GM12878 (cell line): ENCODE data around the gene TLE3. TPM values are rescaled to one million over a fixed set of nuclear protein-coding genes. Genes with fewer than 3 reads are reported as not detected.

Source experiments
- ATAC-seq: fragments of 200-7000 bp; cut with Tn5 transposase; 3 replicates; pipeline ENCODE4 v1.9.1; 2020; ENCODE audit warnings: mild to moderate bottlenecking, moderate library complexity
- BruUV-seq: library from RNA; stranded (reverse); fragments of 400-500 nt; replicated peaks from 2 replicates; lab custom pipeline; 2021; lab: Mats Ljungman, UMichigan
- CTCF ChIA-PET: fragments of 300-600 bp; sonication (Branson Sonifier 250); formaldehyde crosslinking; extraction: SDS; loops from one replicate; lab custom pipeline; 2021; ENCODE audit warnings: inconsistent platforms; lab: Yijun Ruan, JAX
- POLR2A ChIA-PET: fragments of 350-600 bp; formaldehyde crosslinking; extraction: SDS; loops from one replicate; lab custom pipeline; 2021; ENCODE audit warnings: inconsistent platforms; lab: Charles Lee
- RAD21 ChIA-PET: fragments of 300-600 bp; sonication (Branson Sonifier 250); formaldehyde crosslinking; loops from one replicate; lab custom pipeline; 2023; ENCODE audit warnings: antibody characterized with exemption; ENCODE audit not compliant: unreplicated experiment; lab: Charles Lee
- SMC1A ChIA-PET: fragments of 300-600 bp; sonication (Branson Sonifier 250); formaldehyde crosslinking; loops from one replicate; lab custom pipeline; 2023; ENCODE audit not compliant: unreplicated experiment, uncharacterized antibody; lab: Charles Lee
- DNase-seq: peaks from one replicate; pipeline ENCODE4 v3.0.0-alpha.2; 2011; ENCODE audit warnings: low read depth, low spot score
- FAIRE-seq: peaks from 3 replicates; lab custom pipeline; 2011; peaks lifted over from hg19 to GRCh38; lab: Jason Lieb, UNC
- H2AFZ ChIP-seq: 2 replicates; pipeline ENCODE4 v1.6.0; 2011; ENCODE audit warnings: low read depth, low read length, control low read depth; ENCODE audit not compliant: control insufficient read depth
- H3K27ac ChIP-seq: 2 replicates; pipeline ENCODE4 v1.5.1; 2011; ENCODE audit warnings: control low read depth; ENCODE audit not compliant: control insufficient read depth, insufficient read depth
- H3K27me3 ChIP-seq, 2 experiments: replicated peaks in 1 of 2; 2 replicates each; pipeline versions ENCODE4 v1.6.0 to v1.6.1; 2011; ENCODE audit warnings: low read length in 1 of 2; ENCODE audit not compliant: control insufficient read depth in 2 of 2, insufficient read depth in 2 of 2
- H3K36me3 ChIP-seq, 2 experiments: 2 replicates each; pipeline ENCODE4 v1.5.1; 2011; ENCODE audit warnings: low read length in 1 of 2; ENCODE audit not compliant: control insufficient read depth in 2 of 2, insufficient read depth in 2 of 2
- H3K4me1 ChIP-seq: 2 replicates; pipeline ENCODE4 v1.6.1; 2011; ENCODE audit warnings: mild to moderate bottlenecking, low read length, moderate library complexity, mixed read lengths; ENCODE audit not compliant: control insufficient read depth, insufficient read depth
- H3K4me2 ChIP-seq: 2 replicates; pipeline ENCODE4 v1.6.0; 2011; ENCODE audit warnings: control low read depth; ENCODE audit not compliant: control insufficient read depth, insufficient read depth
- H3K4me3 ChIP-seq: fragments of 200-600 bp; sonication (generic); 2 replicates; pipeline ENCODE4 v1.5.1; 2016
- H3K79me2 ChIP-seq: 2 replicates; pipeline ENCODE4 v1.6.0; 2011; ENCODE audit warnings: low read length; ENCODE audit not compliant: control insufficient read depth, insufficient read depth
- H3K9ac ChIP-seq: 2 replicates; pipeline ENCODE4 v1.8.0; 2011; ENCODE audit warnings: low read length, control low read depth, mixed read lengths; ENCODE audit not compliant: control insufficient read depth, insufficient read depth
- H3K9me3 ChIP-seq: replicated peaks from 3 replicates; pipeline ENCODE4 v1.5.1; 2011; ENCODE audit warnings: mild to moderate bottlenecking, low read length; ENCODE audit not compliant: control insufficient read depth, insufficient read depth
- H4K20me1 ChIP-seq: 2 replicates; pipeline ENCODE4 v1.6.0; 2011; ENCODE audit not compliant: control insufficient read depth, insufficient read depth
- CBX3 ChIP-seq: fragments of 200-600 bp; sonication (generic); IDR thresholded peaks from 2 replicates; pipeline ENCODE4 v1.6.1; 2016; ENCODE audit warnings: low read depth, borderline replicate concordance
- FOS ChIP-seq: IDR thresholded peaks from 3 replicates; pipeline ENCODE4 v1.6.1; 2011; ENCODE audit warnings: borderline replicate concordance; ENCODE audit not compliant: insufficient read length; ENCODE audit errors: extremely low read depth
- IKZF1 ChIP-seq: fragments of 450-650 bp; conservative IDR thresholded peaks from 2 replicates; pipeline ENCODE4 v1.6.1; 2017; ENCODE audit warnings: antibody characterized with exemption, mild to moderate bottlenecking
- MYB ChIP-seq: fragments of 150-350 bp; IDR thresholded peaks from 2 replicates; pipeline ENCODE4 v1.6.1; 2014; ENCODE audit warnings: mild to moderate bottlenecking, low read depth, low read length, borderline replicate concordance
- NFYA ChIP-seq: IDR thresholded peaks from 2 replicates; pipeline ENCODE4 v1.6.1; 2011; ENCODE audit warnings: low read depth, mild to moderate bottlenecking, low read length, improper control_type of control experiment, borderline replicate concordance
- RAD21 ChIP-seq: IDR thresholded peaks from 2 replicates; pipeline ENCODE4 v1.6.1; 2011; ENCODE audit warnings: mild to moderate bottlenecking, low read depth, low read length, moderate library complexity; ENCODE audit not compliant: insufficient read depth
- SIN3A ChIP-seq: IDR thresholded peaks from 2 replicates; pipeline ENCODE4 v1.6.1; 2012; ENCODE audit warnings: low read depth, low read length, improper control_type of control experiment
- TCF3 ChIP-seq: IDR thresholded peaks from 2 replicates; pipeline ENCODE4 v1.6.1; 2012; ENCODE audit warnings: low read depth, mild to moderate bottlenecking, low read length, borderline replicate concordance; ENCODE audit not compliant: insufficient read depth
- YBX1 ChIP-seq: fragments of 450-650 bp; IDR thresholded peaks from 2 replicates; pipeline ENCODE4 v1.6.1; 2016; ENCODE audit warnings: antibody characterized with exemption
- WGBS: methylation state at CpG from one replicate; pipeline ENCODE4 v1.1.6; 2016; ENCODE audit warnings: low lambda C conversion rate; ENCODE audit not compliant: insufficient replicate concordance, insufficient coverage; ENCODE audit errors: missing lambda C conversion rate; 5-methylcytosine and 5-hydroxymethylcytosine counted together
- in situ Hi-C: fragments of 300-500 bp; cut with MboI; formaldehyde crosslinking; loops from 9 replicates; pipeline ENCODE4 v1.14.3; 2018; ENCODE audit warnings: mixed read lengths
- intact Hi-C: fragments of 100-400 bp; cut with micrococcal nuclease; formaldehyde crosslinking; loops from one replicate; pipeline ENCODE4 v1.14.2; 2022; ENCODE audit not compliant: unreplicated experiment
- polyA plus RNA-seq, 11 experiments: library from polyadenylated mRNA; depleted of rRNA in 4 of 11; unstranded in 6 of 11; stranded (reverse) in 5 of 11; fragments of >200 nt; fragmentation: Nextera tagmentation in 4 of 11; fragmentation: Illumina TruSeq in 1 of 11; extraction: Ambion mirVana in 4 of 11; extraction: Trizol in 1 of 11; gene quantifications; 1 replicate in 1 of 11; 2 replicates in 10 of 11; pipeline versions ENCODE4 v1.2.1 to v1.2.3, GENCODE V29; 2011 to 2016; ENCODE audit warnings: inconsistent platforms in 2 of 11, missing spikeins in 2 of 11, low read depth in 1 of 11
- total RNA-seq, 4 experiments: library from RNA; depleted of rRNA in 3 of 4; stranded (reverse); fragments of >200 nt in 3 of 4; fragmentation: Illumina TruSeq in 1 of 4; extraction: Trizol in 1 of 4; gene quantifications; 2 replicates each; pipeline versions ENCODE4 v1.2.1 to v1.2.3, GENCODE V29; 2013 to 2021
- TF ChIP-seq, protein P1 (sequence below): IDR thresholded peaks from 2 replicates; pipeline ENCODE4 v1.6.1; 2011; ENCODE audit warnings: low read depth, mild to moderate bottlenecking, low read length, moderate library complexity, borderline replicate concordance; ENCODE audit errors: extremely low read depth
- TF ChIP-seq, protein P2 (sequence below): fragments of 450-650 bp; IDR thresholded peaks from 2 replicates; pipeline ENCODE4 v1.6.1; 2018; ENCODE audit warnings: mild to moderate bottlenecking, low read depth, moderate library complexity; ENCODE audit not compliant: partially characterized antibody
- TF ChIP-seq, protein P3 (sequence below): fragments of 450-650 bp; IDR thresholded peaks from 2 replicates; pipeline ENCODE4 v1.6.1; 2018; ENCODE audit warnings: borderline replicate concordance, mild to moderate bottlenecking; ENCODE audit not compliant: partially characterized antibody

The TLE3 gene
- total and polyA plus RNA-seq, 10 of the 15 experiments (the other 5 are each of a cell fraction or from before 2014, with no cell fraction given) = 1.2 to 65.5 (median 9.7) TPM

DNA sequence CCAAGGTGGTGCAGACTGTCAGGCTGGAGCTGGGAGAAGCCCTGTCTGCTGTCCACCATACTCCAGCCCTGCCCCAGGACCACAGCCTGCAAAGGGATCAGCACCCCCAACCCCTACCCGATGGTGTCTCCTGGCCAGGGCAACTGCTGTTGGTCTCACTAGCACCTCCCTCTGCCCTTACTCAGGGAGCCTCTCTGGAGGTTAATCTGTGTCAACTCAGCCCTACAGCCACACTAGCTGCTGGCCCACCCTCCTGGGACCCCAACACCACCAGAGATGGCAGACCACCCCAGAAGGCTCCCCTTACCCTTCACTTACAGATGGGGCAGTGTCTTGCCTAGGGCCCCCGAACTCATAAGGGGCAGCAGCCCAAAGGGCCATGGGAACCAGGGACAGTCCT is 65.2 kb downstream of the TLE3 start (continued):
- no peak for TF ChIP-seq NFYA

DNA sequence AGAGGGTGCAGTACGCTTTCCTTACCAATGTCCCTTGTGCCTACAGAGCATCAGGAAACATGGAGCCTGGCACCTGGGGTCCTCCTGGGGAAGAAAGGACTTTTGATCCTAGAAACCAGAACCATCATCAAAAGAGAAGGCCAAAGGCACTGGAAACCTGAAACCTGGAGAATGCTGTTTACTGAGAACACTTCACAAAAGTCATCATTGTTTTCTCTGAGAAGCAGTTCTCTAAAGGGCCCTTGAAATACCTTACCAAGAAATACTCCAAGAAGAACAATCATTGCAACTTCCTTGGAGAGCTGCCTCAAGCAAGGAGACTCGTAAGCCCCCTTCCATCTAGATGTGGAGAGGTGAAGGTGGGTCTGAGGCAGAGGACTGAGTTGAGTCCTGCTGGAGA is 66.0 kb downstream of the TLE3 start:
- Histone ChIP-seq H3K27me3 (no peaks in the 10 kb centered on the region; a peak in 1 of 4 replicates), H3K27ac (no peak overlapping the region), H3K4me1 (peaks cover 24% of the 10 kb centered on the region), H4K20me1 (no peaks in the 10 kb centered on the region), H3K4me2 (no peak overlapping the region), H3K9ac (no peak overlapping the region), H3K36me3 (no peaks in the 10 kb centered on the region), H3K9me3 (no peaks in the 10 kb centered on the region), H3K79me2 (no peaks in the 10 kb centered on the region), H3K4me3 (no peak overlapping the region), H2AFZ (no peak overlapping the region)
- WGBS = 82% methylated on average over 2 of the region's 2 CpGs
- ChIA-PET RAD21 (no interaction called here), SMC1A (interaction anchor here (1.0 kb wide), 1 partner anchor 8 kb away, joined by 3 read pairs; no protein-coding TSS in a partner anchor), POLR2A (no interaction called here), CTCF (no interaction called here)
- DNase-seq (no peak), FAIRE-seq (no peak), ATAC-seq (no peak)
- intact Hi-C loops = no loop called here
- no TSS peak for BruUV-seq
- in situ Hi-C loops = no loop called here
- TF ChIP-seq IKZF1 = no peak
- TF ChIP-seq, protein P1, sequence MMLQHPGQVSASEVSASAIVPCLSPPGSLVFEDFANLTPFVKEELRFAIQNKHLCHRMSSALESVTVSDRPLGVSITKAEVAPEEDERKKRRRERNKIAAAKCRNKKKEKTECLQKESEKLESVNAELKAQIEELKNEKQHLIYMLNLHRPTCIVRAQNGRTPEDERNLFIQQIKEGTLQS = no peak
- no peak for TF ChIP-seq RAD21
- no peak for TF ChIP-seq MYB
- TF ChIP-seq, protein P2, sequence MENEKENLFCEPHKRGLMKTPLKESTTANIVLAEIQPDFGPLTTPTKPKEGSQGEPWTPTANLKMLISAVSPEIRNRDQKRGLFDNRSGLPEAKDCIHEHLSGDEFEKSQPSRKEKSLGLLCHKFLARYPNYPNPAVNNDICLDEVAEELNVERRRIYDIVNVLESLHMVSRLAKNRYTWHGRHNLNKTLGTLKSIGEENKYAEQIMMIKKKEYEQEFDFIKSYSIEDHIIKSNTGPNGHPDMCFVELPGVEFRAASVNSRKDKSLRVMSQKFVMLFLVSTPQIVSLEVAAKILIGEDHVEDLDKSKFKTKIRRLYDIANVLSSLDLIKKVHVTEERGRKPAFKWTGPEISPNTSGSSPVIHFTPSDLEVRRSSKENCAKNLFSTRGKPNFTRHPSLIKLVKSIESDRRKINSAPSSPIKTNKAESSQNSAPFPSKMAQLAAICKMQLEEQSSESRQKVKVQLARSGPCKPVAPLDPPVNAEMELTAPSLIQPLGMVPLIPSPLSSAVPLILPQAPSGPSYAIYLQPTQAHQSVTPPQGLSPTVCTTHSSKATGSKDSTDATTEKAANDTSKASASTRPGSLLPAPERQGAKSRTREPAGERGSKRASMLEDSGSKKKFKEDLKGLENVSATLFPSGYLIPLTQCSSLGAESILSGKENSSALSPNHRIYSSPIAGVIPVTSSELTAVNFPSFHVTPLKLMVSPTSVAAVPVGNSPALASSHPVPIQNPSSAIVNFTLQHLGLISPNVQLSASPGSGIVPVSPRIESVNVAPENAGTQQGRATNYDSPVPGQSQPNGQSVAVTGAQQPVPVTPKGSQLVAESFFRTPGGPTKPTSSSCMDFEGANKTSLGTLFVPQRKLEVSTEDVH = no peak
- no peak for TF ChIP-seq SIN3A
- TF ChIP-seq CBX3 = no peak
- TF ChIP-seq, protein P3, sequence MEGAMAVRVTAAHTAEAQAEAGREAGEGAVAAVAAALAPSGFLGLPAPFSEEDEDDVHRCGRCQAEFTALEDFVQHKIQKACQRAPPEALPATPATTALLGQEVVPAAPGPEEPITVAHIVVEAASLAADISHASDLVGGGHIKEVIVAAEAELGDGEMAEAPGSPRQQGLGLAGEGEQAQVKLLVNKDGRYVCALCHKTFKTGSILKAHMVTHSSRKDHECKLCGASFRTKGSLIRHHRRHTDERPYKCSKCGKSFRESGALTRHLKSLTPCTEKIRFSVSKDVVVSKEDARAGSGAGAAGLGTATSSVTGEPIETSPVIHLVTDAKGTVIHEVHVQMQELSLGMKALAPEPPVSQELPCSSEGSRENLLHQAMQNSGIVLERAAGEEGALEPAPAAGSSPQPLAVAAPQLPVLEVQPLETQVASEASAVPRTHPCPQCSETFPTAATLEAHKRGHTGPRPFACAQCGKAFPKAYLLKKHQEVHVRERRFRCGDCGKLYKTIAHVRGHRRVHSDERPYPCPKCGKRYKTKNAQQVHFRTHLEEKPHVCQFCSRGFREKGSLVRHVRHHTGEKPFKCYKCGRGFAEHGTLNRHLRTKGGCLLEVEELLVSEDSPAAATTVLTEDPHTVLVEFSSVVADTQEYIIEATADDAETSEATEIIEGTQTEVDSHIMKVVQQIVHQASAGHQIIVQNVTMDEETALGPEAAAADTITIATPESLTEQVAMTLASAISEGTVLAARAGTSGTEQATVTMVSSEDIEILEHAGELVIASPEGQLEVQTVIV = no peak
- no peak for TF ChIP-seq TCF3
- no peak for TF ChIP-seq FOS
- no peak for TF ChIP-seq YBX1
